MM.1S (cell line): ENCODE results near the gene TECPR2.
"Not testable (repeated sequence)": the region's sequence is repeated elsewhere in the genome, so short reads cannot be mapped to it uniquely, and the experiment has no call there.

ENCODE experiments used
- DNase-seq: peaks from one replicate; pipeline ENCODE4 v3.0.0-alpha.2; 2015
- H2AFZ ChIP-seq: fragments of 300-600 bp; sonication (generic); 2 replicates; pipeline ENCODE4 v1.6.0; 2016; ENCODE audit warnings: antibody characterized with exemption, low read length
- H3F3A ChIP-seq: fragments of 300-600 bp; sonication (generic); 2 replicates; pipeline ENCODE4 v1.6.1; 2016; ENCODE audit warnings: mild to moderate bottlenecking, antibody characterized with exemption, low read length, moderate library complexity, mixed read lengths; ENCODE audit not compliant: insufficient read depth
- H3K27ac ChIP-seq: fragments of 300-600 bp; sonication (generic); 2 replicates; pipeline ENCODE4 v1.5.1; 2016; ENCODE audit warnings: mild to moderate bottlenecking, low read length
- H3K27me3 ChIP-seq: fragments of 300-600 bp; sonication (generic); replicated peaks from 2 replicates; pipeline ENCODE4 v1.6.0; 2016; ENCODE audit warnings: low read length; ENCODE audit not compliant: insufficient read depth
- H3K36me3 ChIP-seq: fragments of 300-600 bp; sonication (generic); replicated peaks from 2 replicates; pipeline ENCODE4 v1.6.1; 2016; ENCODE audit warnings: mild to moderate bottlenecking, low read length, mixed read lengths; ENCODE audit not compliant: insufficient read depth
- H3K4me1 ChIP-seq: fragments of 300-600 bp; sonication (generic); 2 replicates; pipeline ENCODE4 v1.6.1; 2016; ENCODE audit warnings: low read length, mixed read lengths
- H3K4me2 ChIP-seq: fragments of 300-600 bp; sonication (generic); 2 replicates; pipeline ENCODE4 v1.6.0; 2016; ENCODE audit warnings: low read depth, low read length
- H3K4me3 ChIP-seq: fragments of 300-600 bp; sonication (generic); 2 replicates; pipeline ENCODE4 v1.5.1; 2016; ENCODE audit warnings: low read length, mixed read lengths
- H3K79me2 ChIP-seq: fragments of 300-600 bp; sonication (generic); 2 replicates; pipeline ENCODE4 v1.6.1; 2016; ENCODE audit warnings: mixed run types, low read length, mixed read lengths
- H3K9ac ChIP-seq: fragments of 300-600 bp; sonication (generic); 2 replicates; pipeline ENCODE4 v1.6.1; 2016; ENCODE audit warnings: low read length, mixed read lengths
- H3K9me2 ChIP-seq: fragments of 300-600 bp; sonication (generic); replicated peaks from 2 replicates; pipeline ENCODE4 v1.6.1; 2016; ENCODE audit warnings: mild to moderate bottlenecking, low read length, mixed read lengths; ENCODE audit not compliant: insufficient read depth
- H3K9me3 ChIP-seq: fragments of 300-600 bp; sonication (generic); replicated peaks from 2 replicates; pipeline ENCODE4 v1.6.1; 2016; ENCODE audit warnings: mild to moderate bottlenecking, low read length, mixed read lengths; ENCODE audit not compliant: insufficient read depth
- H4K20me1 ChIP-seq: fragments of 300-600 bp; sonication (generic); 2 replicates; pipeline ENCODE4 v1.6.1; 2016; ENCODE audit warnings: mild to moderate bottlenecking, low read length, moderate library complexity, mixed read lengths; ENCODE audit not compliant: insufficient read depth
- EZH2 ChIP-seq: fragments of 300-600 bp; sonication (generic); optimal IDR thresholded peaks from 2 replicates; pipeline ENCODE3; 2017; ENCODE audit warnings: low read depth, mild to moderate bottlenecking, antibody characterized with exemption, low read length, mixed read lengths
- EZH2phosphoT487 ChIP-seq: fragments of 300-600 bp; sonication (generic); IDR thresholded peaks from 2 replicates; pipeline ENCODE4 v1.6.1; 2018; ENCODE audit warnings: antibody characterized with exemption, low read length
- TF ChIP-seq, protein P1 (sequence below): fragments of 300-600 bp; sonication (generic); IDR thresholded peaks from 2 replicates; pipeline ENCODE4 v1.5.1; 2016; ENCODE audit warnings: antibody characterized with exemption, low read length, mixed read lengths

The TECPR2 gene

DNA sequence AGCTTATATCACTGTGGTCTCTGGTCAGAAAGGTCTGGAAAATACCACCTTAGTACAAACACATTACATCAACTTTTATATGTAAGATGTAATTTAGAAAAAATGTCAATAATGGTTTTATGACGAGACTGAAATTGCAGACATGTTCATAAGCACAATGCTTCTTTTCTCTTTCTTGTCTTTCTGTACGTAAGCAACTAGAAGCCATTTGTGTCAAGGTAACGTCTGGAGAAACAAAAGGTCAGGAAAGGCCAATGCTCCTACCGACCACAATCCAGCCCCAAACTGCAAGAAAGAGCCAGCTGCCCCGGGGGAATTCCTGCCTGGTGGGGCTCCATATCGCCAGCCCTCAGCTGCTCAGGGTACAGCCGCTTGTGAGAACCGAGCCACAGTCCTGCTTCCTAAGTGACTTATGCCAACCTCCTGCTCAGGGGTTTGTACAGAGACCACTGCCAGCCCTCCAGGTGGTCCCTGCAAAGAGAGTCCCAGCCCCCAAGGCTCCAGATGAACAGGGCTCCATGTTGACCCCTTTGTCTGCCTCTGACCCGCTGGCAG lies 36.9 kb upstream of the TECPR2 start:
- Histone ChIP-seq H4K20me1 (no peaks in the 10 kb centered on the region), H3F3A (no peaks in the 10 kb centered on the region), H3K36me3 (no peaks in the 10 kb centered on the region), H3K9ac (no peak overlapping the region), H3K9me2 (no peaks in the 10 kb centered on the region), H3K9me3 (no peaks in the 10 kb centered on the region), H3K4me2 (no peak overlapping the region), H3K27me3 (no peaks in the 10 kb centered on the region), H3K79me2 (no peaks in the 10 kb centered on the region), H3K4me3 (no peak overlapping the region), H3K4me1 (no peaks in the 10 kb centered on the region), H2AFZ (no peak overlapping the region), H3K27ac (no peak overlapping the region)
- TF ChIP-seq, protein P1, sequence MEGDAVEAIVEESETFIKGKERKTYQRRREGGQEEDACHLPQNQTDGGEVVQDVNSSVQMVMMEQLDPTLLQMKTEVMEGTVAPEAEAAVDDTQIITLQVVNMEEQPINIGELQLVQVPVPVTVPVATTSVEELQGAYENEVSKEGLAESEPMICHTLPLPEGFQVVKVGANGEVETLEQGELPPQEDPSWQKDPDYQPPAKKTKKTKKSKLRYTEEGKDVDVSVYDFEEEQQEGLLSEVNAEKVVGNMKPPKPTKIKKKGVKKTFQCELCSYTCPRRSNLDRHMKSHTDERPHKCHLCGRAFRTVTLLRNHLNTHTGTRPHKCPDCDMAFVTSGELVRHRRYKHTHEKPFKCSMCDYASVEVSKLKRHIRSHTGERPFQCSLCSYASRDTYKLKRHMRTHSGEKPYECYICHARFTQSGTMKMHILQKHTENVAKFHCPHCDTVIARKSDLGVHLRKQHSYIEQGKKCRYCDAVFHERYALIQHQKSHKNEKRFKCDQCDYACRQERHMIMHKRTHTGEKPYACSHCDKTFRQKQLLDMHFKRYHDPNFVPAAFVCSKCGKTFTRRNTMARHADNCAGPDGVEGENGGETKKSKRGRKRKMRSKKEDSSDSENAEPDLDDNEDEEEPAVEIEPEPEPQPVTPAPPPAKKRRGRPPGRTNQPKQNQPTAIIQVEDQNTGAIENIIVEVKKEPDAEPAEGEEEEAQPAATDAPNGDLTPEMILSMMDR, result no peak
- TF ChIP-seq EZH2 (no peak), EZH2phosphoT487 (no peak)
- DNase-seq, result no peak

DNA sequence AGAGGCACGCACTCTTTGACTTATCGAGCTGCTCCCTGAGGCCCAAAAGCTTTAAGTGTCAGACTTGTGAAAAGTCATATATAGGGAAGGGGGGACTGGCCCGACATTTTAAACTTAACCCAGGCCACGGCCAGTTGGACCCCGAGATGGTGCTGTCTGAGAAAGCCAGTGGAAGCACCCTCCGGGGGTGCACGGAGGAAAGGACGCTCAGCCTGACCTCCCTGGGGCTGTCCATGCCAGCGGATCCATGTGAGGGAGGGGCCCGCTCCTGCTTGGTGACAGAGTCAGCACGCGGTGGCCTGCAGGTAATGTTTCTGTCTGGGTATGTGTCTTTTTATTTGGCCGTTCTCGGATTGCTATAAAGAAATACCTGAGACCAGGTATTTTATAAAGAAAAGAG lies 36.2 kb upstream of the TECPR2 start:
- H3K9me3 ChIP-seq, result no peaks in the 10 kb centered on the region
- no peak for DNase-seq
- H3K9me2 ChIP-seq, result no peaks in the 10 kb centered on the region
- TF ChIP-seq EZH2, result no peak
- TF ChIP-seq, protein P1, result no peak
- TF ChIP-seq EZH2phosphoT487, result no peak
- no peaks in the 10 kb centered on the region for H3K27me3 ChIP-seq
- H3K4me1 ChIP-seq, result no peaks in the 10 kb centered on the region
- H2AFZ ChIP-seq, result no peak overlapping the region
- no peak overlapping the region for H3K4me2 ChIP-seq
- H3K79me2 ChIP-seq, result no peaks in the 10 kb centered on the region
- no peaks in the 10 kb centered on the region for H4K20me1 ChIP-seq
- H3K27ac ChIP-seq, result no peak overlapping the region
- no peaks in the 10 kb centered on the region for H3F3A ChIP-seq
- H3K4me3 ChIP-seq, result no peak overlapping the region
- H3K9ac ChIP-seq, result no peak overlapping the region
- H3K36me3 ChIP-seq, result no peaks in the 10 kb centered on the region

DNA sequence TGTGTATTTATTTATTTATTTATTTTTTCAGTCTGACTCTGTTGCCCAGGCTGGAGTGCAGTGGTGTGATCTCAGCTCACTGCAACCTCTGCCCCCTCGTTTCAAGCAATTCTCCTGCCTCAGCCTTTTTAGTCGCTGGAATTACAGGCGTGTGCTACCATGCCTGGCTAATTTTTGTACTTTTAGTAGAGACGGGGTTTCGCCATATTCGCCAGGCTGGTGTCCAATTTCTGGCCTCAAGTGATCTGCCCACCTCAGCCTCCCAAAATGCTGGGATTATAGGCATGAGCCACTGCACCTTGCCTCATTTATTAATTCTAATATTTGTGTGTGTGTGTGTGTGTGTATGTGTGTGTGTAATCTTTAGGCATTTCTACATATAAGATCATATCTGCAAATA lies 33.4 kb upstream of the TECPR2 start:
- not testable (repeated sequence) for H3K4me1 ChIP-seq, H3K9ac ChIP-seq, H3K4me2 ChIP-seq, H4K20me1 ChIP-seq, H3K27me3 ChIP-seq, H2AFZ ChIP-seq, H3K4me3 ChIP-seq, H3F3A ChIP-seq, H3K36me3 ChIP-seq, H3K9me3 ChIP-seq, H3K27ac ChIP-seq, H3K79me2 ChIP-seq, H3K9me2 ChIP-seq, DNase-seq

GRCh38 chr14:102330806-102331205 lies 31.9 kb upstream of the TECPR2 start:
- no peaks in the 10 kb centered on the region for H3K9me3 ChIP-seq
- no peaks in the 10 kb centered on the region for H3K36me3 ChIP-seq
- no peaks in the 10 kb centered on the region for H3K79me2 ChIP-seq
- H4K20me1 ChIP-seq, result no peaks in the 10 kb centered on the region
- TF ChIP-seq EZH2 (no peak), EZH2phosphoT487 (no peak)
- TF ChIP-seq, protein P1, result no peak
- no peaks in the 10 kb centered on the region for H3F3A ChIP-seq
- H3K27me3 ChIP-seq, result no peaks in the 10 kb centered on the region
- no peaks in the 10 kb centered on the region for H3K9me2 ChIP-seq
- no peak overlapping the region for H3K27ac ChIP-seq
- H3K4me1 ChIP-seq, result no peaks in the 10 kb centered on the region
- H3K4me3 ChIP-seq, result no peak overlapping the region
- H2AFZ ChIP-seq, result no peak overlapping the region
- H3K9ac ChIP-seq, result no peak overlapping the region
- no peak overlapping the region for H3K4me2 ChIP-seq
- DNase-seq, result no peak
